G401 (cell line): ENCODE measurements around the gene GAB2. TPM values are rescaled to one million over a fixed set of nuclear protein-coding genes. Genes with fewer than 3 reads are reported as not detected.

Experiments used
- DNase-seq: peaks from one replicate; pipeline ENCODE4 v3.0.0-alpha.2; 2015; ENCODE audit warnings: low spot score
- in situ Hi-C: cut with HindIII; loops from 2 replicates; pipeline ENCODE4 v1.10.0; 2016; ENCODE audit warnings: low sequenced_read_pairs, mixed read lengths
- total RNA-seq: library from RNA; depleted of rRNA; stranded (reverse); fragments of >200 nt; shearing (Covaris generic); gene quantifications from 2 replicates; pipeline ENCODE4 v1.2.3, GENCODE V29; 2014

GAB2 gene
- total RNA-seq, 1 experiment from 2014 or later: 13.9 TPM

- in situ Hi-C loops: no loop called here
- DNase-seq: no peak
These were observed 209.1 kb downstream of the GAB2 start for GRCh38 chr11:78208257-78209165.

GRCh38 chr11:78207532-78208256 is 209.9 kb downstream of the GAB2 start:
- in situ Hi-C loops: no loop called here
- no peak for DNase-seq

DNA sequence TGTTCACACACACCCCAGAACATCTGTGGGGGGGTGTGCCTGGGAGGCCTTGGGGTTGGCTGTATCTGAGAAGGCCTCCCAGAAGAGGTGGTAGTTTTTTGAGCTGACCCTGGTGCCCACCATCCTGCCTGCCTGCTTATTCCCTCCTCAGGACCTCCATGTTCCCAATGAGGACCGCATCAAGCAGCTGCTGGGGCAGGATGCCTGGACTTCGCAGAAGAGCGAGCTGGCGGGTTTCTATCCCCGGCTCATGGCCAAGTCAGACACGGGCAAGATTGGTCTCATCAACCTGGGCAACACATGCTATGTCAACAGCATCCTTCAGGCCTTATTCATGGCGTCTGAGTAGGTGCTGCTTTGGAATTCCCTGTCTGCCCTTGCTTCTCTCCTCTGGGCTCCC is 211.9 kb downstream of the GAB2 start:
- in situ Hi-C loops: no loop called here
- no peak for DNase-seq

DNA sequence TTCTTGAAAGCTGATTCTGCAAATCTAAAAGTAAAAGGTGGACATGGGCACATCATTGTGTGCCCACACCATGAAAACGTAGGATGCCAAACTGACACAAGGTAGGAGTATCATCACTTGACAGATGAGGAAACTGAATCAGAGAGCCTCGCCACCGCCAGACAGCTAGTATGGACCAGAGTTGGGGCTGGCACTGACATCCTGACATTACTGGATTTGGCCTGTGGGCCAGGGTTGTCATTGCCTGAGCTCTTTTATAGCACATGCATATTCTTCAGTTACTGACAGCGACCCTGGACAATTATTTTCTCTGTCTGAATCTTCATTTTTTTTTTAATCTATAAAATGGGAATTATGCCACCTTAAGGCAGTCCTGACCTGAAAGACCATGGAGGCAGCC is 212.4 kb downstream of the GAB2 start:
- DNase-seq: no peak
- in situ Hi-C loops: no loop called here

DNA sequence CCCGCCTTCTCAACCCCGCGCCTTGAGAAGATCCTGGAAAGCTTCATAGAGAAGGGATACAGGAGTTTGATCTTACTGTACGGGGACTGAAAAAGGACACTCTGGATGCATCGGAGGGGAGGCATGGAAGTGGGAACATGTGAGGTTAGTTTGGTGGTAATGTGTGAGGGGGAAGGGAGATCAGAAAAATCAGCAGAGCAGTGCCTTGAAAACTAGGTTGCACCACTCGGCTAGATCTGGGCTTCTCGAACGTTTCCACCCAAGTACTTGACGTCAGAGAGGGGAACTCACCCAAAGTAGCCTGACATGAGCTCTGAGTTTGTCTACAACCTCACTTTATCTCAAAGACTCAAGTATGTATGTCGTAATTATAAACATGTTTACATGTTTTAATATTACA is 214.4 kb downstream of the GAB2 start:
- no peak for DNase-seq
- in situ Hi-C loops: no loop called here

GRCh38 chr11:78202733-78203167 is 214.9 kb downstream of the GAB2 start:
- in situ Hi-C loops: no loop called here
- DNase-seq: no peak

- in situ Hi-C loops: no loop called here
These were observed 216.4 kb downstream of the GAB2 start for GRCh38 chr11:78201096-78201818.

DNA sequence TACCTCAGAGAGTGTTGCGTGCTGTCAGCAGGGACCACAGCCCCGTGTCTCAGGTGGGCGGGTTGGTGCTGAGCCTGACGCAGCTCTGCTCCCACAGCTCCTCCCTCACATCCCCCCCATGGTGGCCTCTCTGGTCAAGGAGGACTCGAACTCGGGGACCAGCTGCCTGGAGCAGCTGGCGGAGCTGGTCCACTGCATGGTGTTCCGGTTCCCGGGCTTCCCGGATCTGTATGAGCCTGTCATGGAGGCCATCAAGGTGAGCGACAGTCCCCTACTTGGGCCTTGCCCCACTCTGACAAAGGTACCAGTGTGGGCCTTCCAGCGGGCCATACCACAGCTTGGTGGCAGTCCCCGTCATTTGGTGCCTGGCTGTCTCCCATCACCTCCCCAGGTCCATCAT is 217.1 kb downstream of the GAB2 start:
- in situ Hi-C loops: no loop called here
- no peak for DNase-seq

More at GRCh38 chr11:78201096-78201818, 216.4 kb downstream of the GAB2 start:
- DNase-seq: no peak

DNA sequence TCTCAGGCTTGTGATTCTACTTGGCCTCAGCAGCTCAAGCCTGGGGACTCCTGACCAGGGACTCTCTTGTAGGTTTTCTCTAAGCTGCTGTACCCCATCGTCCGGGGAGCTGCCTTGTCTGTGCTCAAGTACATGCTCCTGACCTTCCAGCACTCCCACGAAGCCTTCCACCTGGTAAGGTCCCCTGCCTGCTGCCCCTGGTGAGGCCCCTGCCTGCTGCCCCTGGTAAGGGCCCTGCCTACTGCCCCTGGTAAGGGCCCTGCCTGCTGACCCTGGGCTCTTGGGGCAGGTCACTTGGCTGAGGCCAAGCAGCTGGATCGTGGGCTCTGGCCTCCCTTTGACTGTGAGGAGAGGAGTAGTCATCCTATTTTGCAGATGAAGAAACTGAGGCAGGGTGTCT is 217.6 kb downstream of the GAB2 start:
- in situ Hi-C loops: no loop called here
- DNase-seq: no peak

GRCh38 chr11:78199653-78200015 is 218.0 kb downstream of the GAB2 start:
- in situ Hi-C loops: no loop called here
- no peak for DNase-seq

- no peak for DNase-seq
- in situ Hi-C loops: no loop called here
These were observed 218.5 kb downstream of the GAB2 start for GRCh38 chr11:78199015-78199652.

- in situ Hi-C loops: no loop called here
- DNase-seq: no peak
These were observed 219.8 kb downstream of the GAB2 start for GRCh38 chr11:78197816-78198215.

DNA sequence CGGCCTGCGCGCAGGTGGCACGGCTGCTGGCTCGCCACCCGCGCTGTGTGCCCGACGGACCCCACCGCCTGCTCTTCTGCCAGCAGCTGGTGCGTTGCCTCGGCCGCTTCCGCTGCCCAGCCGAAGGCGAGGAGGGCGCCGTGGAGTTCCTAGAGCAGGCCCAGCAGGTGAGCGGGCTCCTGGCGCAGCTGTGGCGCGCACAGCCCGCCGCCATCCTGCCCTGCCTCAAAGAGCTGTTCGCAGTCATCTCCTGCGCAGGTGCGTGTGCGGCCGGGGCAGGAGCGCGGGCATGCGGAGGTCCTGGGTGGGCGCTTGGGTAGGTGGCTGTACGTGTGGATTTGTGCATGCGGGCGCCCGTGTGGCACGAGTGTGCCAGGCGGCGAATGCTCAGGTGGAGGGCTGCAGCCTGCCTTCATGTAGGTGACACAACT is 220.9 kb downstream of the GAB2 start:
- no peak for DNase-seq
- in situ Hi-C loops: no loop called here

DNA sequence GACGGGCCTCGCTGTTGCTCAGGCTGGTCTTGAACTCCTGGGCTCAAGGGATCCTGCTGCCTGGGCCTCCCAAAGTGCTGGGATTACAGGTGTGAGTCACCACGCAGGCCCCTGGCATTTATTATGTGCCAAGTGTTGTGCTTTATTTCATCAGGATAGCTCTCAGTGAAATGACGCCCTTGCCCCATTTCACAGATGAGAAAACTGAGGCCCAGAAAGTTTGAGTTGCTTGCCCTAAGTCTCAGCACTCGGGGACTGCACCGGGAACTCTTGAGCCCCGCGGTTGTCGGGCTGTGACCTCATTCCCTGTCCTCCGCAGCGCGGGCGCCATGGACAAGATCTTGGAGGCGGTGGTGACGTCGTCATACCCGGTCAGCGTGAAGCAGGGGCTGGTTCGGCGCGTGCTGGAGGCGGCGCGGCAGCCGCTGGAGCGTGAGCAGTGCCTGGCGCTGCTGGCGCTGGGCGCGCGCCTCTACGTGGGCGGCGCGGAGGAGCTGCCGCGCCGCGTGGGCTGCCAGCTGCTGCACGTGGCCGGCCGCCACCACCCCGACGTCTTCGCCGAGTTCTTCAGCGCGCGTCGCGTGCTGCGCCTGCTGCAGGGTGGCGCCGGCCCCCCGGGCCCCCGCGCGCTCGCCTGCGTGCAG is 221.6 kb downstream of the GAB2 start:
- no peak for DNase-seq
- in situ Hi-C loops: no loop called here

- in situ Hi-C loops: no loop called here
- DNase-seq: no peak
These were observed 223.1 kb downstream of the GAB2 start for GRCh38 chr11:78194490-78194889.

GRCh38 chr11:78193806-78194205 is 223.8 kb downstream of the GAB2 start:
- DNase-seq: no peak
- in situ Hi-C loops: no loop called here

GRCh38 chr11:78192911-78193351 is 224.7 kb downstream of the GAB2 start:
- in situ Hi-C loops: no loop called here
- no peak for DNase-seq

DNA sequence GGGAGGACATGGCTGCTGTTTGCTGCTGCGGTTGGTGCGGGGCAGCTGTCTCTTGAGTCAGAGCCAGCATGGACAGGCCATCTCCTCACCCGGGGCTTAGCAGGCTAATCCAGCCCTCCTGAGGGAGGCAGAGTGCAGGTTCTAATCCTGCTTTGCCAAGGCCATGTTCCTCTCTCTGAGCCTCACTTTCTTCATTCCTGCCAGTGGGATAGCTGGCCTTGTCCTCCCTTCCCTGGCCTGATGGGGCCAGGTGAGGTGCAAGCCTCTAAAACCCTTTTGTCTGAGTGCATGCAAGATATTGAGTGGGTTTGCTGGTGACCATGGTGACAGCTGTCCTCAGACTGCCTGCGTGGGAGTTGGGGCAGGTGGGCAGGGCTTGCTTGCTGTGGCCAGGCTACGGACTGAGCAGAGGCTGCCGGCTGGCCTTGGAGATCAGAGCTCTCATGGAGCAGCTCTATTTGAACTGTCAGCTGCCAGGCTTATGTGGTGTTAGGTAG is 225.3 kb downstream of the GAB2 start:
- in situ Hi-C loops: no loop called here
- DNase-seq: peak; percentile 5
